Body of pancreas (tissue), 4 donors: ENCODE data around the gene SLC24A3.

Experiments
- POLR2A ChIP-seq, 3 donors: fragments of 450-650 bp; IDR thresholded peaks; one replicate each; pipeline ENCODE4 v1.6.1; 2016; ENCODE audit warnings: antibody characterized with exemption in 3 of 3, mild to moderate bottlenecking in 2 of 3
- TF ChIP-seq, protein P1 (sequence below), 7 experiments: fragments of 450-650 bp in 4 of 7; fragments of 200-600 bp in 3 of 7; sonication (generic) in 3 of 7; IDR thresholded peaks; one replicate each; pipeline ENCODE4 v1.5.1; 2016 to 2019; ENCODE audit warnings: antibody characterized with exemption in 7 of 7

DNA sequence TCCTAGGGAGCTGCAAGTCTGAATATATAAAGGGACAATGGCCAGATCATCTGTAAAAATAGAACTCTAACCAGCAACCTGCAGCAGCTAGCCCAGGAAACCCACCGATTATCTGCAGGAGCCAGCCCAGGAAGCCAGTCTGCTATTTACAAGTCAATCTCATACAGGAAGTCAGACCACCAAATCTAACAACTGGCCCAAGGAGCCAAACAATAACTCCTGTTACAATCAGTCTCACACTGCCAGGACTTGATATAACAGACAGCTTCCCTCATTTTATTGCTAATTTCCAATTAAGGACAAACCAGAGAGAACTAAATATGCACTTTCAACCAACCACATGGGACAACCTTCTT is 531.2 kb downstream of the SLC24A3 start:
- TF ChIP-seq, protein P1, sequence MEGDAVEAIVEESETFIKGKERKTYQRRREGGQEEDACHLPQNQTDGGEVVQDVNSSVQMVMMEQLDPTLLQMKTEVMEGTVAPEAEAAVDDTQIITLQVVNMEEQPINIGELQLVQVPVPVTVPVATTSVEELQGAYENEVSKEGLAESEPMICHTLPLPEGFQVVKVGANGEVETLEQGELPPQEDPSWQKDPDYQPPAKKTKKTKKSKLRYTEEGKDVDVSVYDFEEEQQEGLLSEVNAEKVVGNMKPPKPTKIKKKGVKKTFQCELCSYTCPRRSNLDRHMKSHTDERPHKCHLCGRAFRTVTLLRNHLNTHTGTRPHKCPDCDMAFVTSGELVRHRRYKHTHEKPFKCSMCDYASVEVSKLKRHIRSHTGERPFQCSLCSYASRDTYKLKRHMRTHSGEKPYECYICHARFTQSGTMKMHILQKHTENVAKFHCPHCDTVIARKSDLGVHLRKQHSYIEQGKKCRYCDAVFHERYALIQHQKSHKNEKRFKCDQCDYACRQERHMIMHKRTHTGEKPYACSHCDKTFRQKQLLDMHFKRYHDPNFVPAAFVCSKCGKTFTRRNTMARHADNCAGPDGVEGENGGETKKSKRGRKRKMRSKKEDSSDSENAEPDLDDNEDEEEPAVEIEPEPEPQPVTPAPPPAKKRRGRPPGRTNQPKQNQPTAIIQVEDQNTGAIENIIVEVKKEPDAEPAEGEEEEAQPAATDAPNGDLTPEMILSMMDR (IDR thresholded peaks at IDR 0.05), result no peak
- TF ChIP-seq POLR2A (IDR thresholded peaks at IDR 0.05), result no peak
